A549 (cell line): Measurements from ENCODE around the gene SLC35F4. TPM values are rescaled to one million over a fixed set of nuclear protein-coding genes. Genes with fewer than 3 reads are reported as not detected.

Experiments used
- ATAC-seq, 2 experiments: fragments of 200-7000 bp in 1 of 2; fragments of >200 bp in 1 of 2; cut with Nextera tagmentation in 1 of 2; cut with Tn5 transposase in 1 of 2; 3 replicates each; pipeline versions ENCODE4 v1.8.0 to v1.9.1; 2018 to 2020; ENCODE audit warnings: mild to moderate bottlenecking in 1 of 2, moderate library complexity in 1 of 2
- CTCF ChIA-PET: fragments of 300-600 bp; sonication (Branson Sonifier 250); formaldehyde crosslinking; extraction: SDS; loops from one replicate; lab custom pipeline; 2021; ENCODE audit warnings: antibody characterized with exemption, inconsistent platforms; lab: Yijun Ruan, JAX
- POLR2A ChIA-PET: fragments of 350-600 bp; formaldehyde crosslinking; extraction: SDS; loops from one replicate; lab custom pipeline; 2021; ENCODE audit warnings: antibody characterized with exemption, inconsistent platforms; lab: Yijun Ruan, JAX
- DNase-seq, 2 experiments: peaks; one replicate each; pipeline versions ENCODE4 v3.0.0 to v3.0.0-alpha.2; 2011 to 2016; ENCODE audit warnings: low read depth in 1 of 2, low spot score in 1 of 2
- FAIRE-seq: peaks from 2 replicates; lab custom pipeline; 2011; peaks lifted over from hg19 to GRCh38; lab: Jason Lieb, UNC
- H3K27ac ChIP-seq, 2 experiments: fragments of >200 bp; sonication (Bioruptor Twin); formaldehyde crosslinking; 3 replicates each; pipeline ENCODE4 v1.5.1; 2016 to 2017
- H3K4me1 ChIP-seq: fragments of >200 bp; sonication (Bioruptor Twin); formaldehyde crosslinking; 3 replicates; pipeline ENCODE4 v1.6.1; 2016
- H3K4me2 ChIP-seq: fragments of >200 bp; sonication (Bioruptor Twin); formaldehyde crosslinking; 3 replicates; pipeline ENCODE4 v1.6.1; 2016
- H3K4me3 ChIP-seq: fragments of >200 bp; sonication (Bioruptor Twin); formaldehyde crosslinking; 3 replicates; pipeline ENCODE4 v1.5.1; 2016
- H3K9me3 ChIP-seq: fragments of >200 bp; sonication (Bioruptor Twin); formaldehyde crosslinking; 3 replicates; pipeline ENCODE4 v1.6.1; 2016
- CBX2 ChIP-seq: fragments of 200-600 bp; sonication (generic); IDR thresholded peaks from 2 replicates; pipeline ENCODE4 v1.6.1; 2016; ENCODE audit warnings: low read depth, mild to moderate bottlenecking, borderline replicate concordance
- CBX8 ChIP-seq: fragments of 200-600 bp; sonication (generic); IDR thresholded peaks from 2 replicates; pipeline ENCODE4 v1.6.1; 2016
- CEBPB ChIP-seq, 2 experiments: fragments of >200 bp in 1 of 2; sonication (Bioruptor Twin) in 1 of 2; formaldehyde crosslinking in 1 of 2; IDR thresholded peaks; 2 replicates each; pipeline ENCODE4 v1.6.1; 2012 to 2016
- EHF ChIP-seq: fragments of 250-450 bp; sonication (Bioruptor Pico); IDR thresholded peaks from 2 replicates; pipeline ENCODE4 v1.5.0; 2020; ENCODE audit warnings: mild to moderate bottlenecking
- EHMT2 ChIP-seq: fragments of 200-600 bp; sonication (generic); IDR thresholded peaks from 2 replicates; pipeline ENCODE4 v1.6.1; 2016; ENCODE audit warnings: antibody characterized with exemption, low read depth, mild to moderate bottlenecking, moderate library complexity
- ESRRA ChIP-seq: fragments of 150-350 bp; IDR thresholded peaks from 2 replicates; pipeline ENCODE4 v1.6.1; 2014; ENCODE audit warnings: mild to moderate bottlenecking, low read length, borderline replicate concordance
- FOXS1 ChIP-seq: fragments of 250-450 bp; sonication (Bioruptor Pico); IDR thresholded peaks from 2 replicates; pipeline ENCODE4 v1.5.0; 2020; ENCODE audit warnings: mild to moderate bottlenecking, moderate library complexity
- GATA3 ChIP-seq: IDR thresholded peaks from 2 replicates; pipeline ENCODE4 v1.6.1; 2012; ENCODE audit warnings: borderline replicate concordance
- HOXA7 ChIP-seq: fragments of 250-450 bp; sonication (Bioruptor Pico); IDR thresholded peaks from 2 replicates; pipeline ENCODE4 v1.5.0; 2020; ENCODE audit warnings: mild to moderate bottlenecking, moderate library complexity
- HOXB5 ChIP-seq: fragments of 250-450 bp; sonication (Bioruptor Pico); IDR thresholded peaks from 2 replicates; pipeline ENCODE4 v1.5.0; 2020; ENCODE audit warnings: mild to moderate bottlenecking, moderate library complexity
- KDM5A ChIP-seq: fragments of 200-600 bp; sonication (generic); IDR thresholded peaks from 2 replicates; pipeline ENCODE4 v1.6.1; 2016; ENCODE audit warnings: antibody characterized with exemption, mild to moderate bottlenecking
- MAFK ChIP-seq: fragments of 450-650 bp; IDR thresholded peaks from 2 replicates; pipeline ENCODE4 v1.6.1; 2014; ENCODE audit not compliant: partially characterized antibody
- MAZ ChIP-seq: fragments of 150-350 bp; IDR thresholded peaks from 2 replicates; pipeline ENCODE4 v1.6.1; 2014; ENCODE audit warnings: antibody characterized with exemption, low read depth, low read length, borderline replicate concordance
- MYC ChIP-seq: IDR thresholded peaks from 2 replicates; pipeline ENCODE4 v1.6.1; 2012; ENCODE audit warnings: mild to moderate bottlenecking, inconsistent platforms, low read length, improper control_type of control experiment, borderline replicate concordance
- NFE2L2 ChIP-seq: fragments of 150-350 bp; conservative IDR thresholded peaks from 2 replicates; pipeline ENCODE4 v1.6.1; 2014; ENCODE audit warnings: low read length
- PHF8 ChIP-seq: fragments of 200-600 bp; sonication (generic); IDR thresholded peaks from 2 replicates; pipeline ENCODE4 v1.6.1; 2016; ENCODE audit warnings: low read depth, mild to moderate bottlenecking, antibody characterized with exemption, moderate library complexity, borderline replicate concordance
- POLR2A ChIP-seq: IDR thresholded peaks from 2 replicates; pipeline ENCODE4 v1.6.1; 2012; ENCODE audit warnings: mild to moderate bottlenecking, low read length
- RARB ChIP-seq: fragments of 250-450 bp; sonication (Bioruptor Pico); IDR thresholded peaks from 2 replicates; pipeline ENCODE4 v1.8.0; 2021; ENCODE audit warnings: mild to moderate bottlenecking, moderate library complexity
- RFX5 ChIP-seq: fragments of 450-650 bp; IDR thresholded peaks from 2 replicates; pipeline ENCODE4 v1.7.1; 2014; ENCODE audit warnings: antibody characterized with exemption, mild to moderate bottlenecking, moderate library complexity
- SMC3 ChIP-seq: fragments of >200 bp; sonication (Bioruptor Twin); formaldehyde crosslinking; IDR thresholded peaks from 3 replicates; pipeline ENCODE4 v1.6.1; 2018; ENCODE audit warnings: inconsistent platforms
- SREBF2 ChIP-seq: fragments of 450-650 bp; IDR thresholded peaks from 2 replicates; pipeline ENCODE4 v1.6.1; 2014; ENCODE audit warnings: mild to moderate bottlenecking, moderate library complexity
- TP53 ChIP-seq: fragments of 250-450 bp; sonication (Bioruptor Pico); IDR thresholded peaks from 2 replicates; pipeline ENCODE4 v1.5.0; 2021; ENCODE audit warnings: mild to moderate bottlenecking, moderate library complexity
- ZC3H11A ChIP-seq: fragments of 450-650 bp; IDR thresholded peaks from 2 replicates; pipeline ENCODE4 v1.6.1; 2014; ENCODE audit warnings: antibody characterized with exemption, mild to moderate bottlenecking
- ZFP36 ChIP-seq: fragments of 450-650 bp; IDR thresholded peaks from 2 replicates; pipeline ENCODE4 v1.6.1; 2014; ENCODE audit warnings: borderline replicate concordance; ENCODE audit not compliant: partially characterized antibody
- ZNF302 ChIP-seq: fragments of 250-450 bp; sonication (Bioruptor Pico); IDR thresholded peaks from 2 replicates; pipeline ENCODE4 v1.9.0; 2021; ENCODE audit warnings: inconsistent platforms, mild to moderate bottlenecking, moderate library complexity
- WGBS: methylation state at CpG from one replicate; pipeline ENCODE4 v1.1.6; 2017; ENCODE audit errors: missing lambda C conversion rate; 5-methylcytosine and 5-hydroxymethylcytosine counted together
- polyA plus RNA-seq, 4 experiments: library from polyadenylated mRNA; depleted of rRNA in 3 of 4; stranded (reverse); fragments of >200 nt; fragmentation: RNase III in 1 of 4; extraction: RNeasy Plus Mini Kit Qiagen cat#74134 plus additional on column Dnase treatment in 1 of 4; gene quantifications; 2 replicates in 3 of 4; 3 replicates in 1 of 4; pipeline ENCODE4 v1.2.3, GENCODE V29; 2011 to 2017
- TF ChIP-seq, protein P1 (sequence below): fragments of 250-450 bp; sonication (Bioruptor Pico); IDR thresholded peaks from 2 replicates; pipeline ENCODE4 v1.5.0; 2021; ENCODE audit warnings: mild to moderate bottlenecking, moderate library complexity, borderline replicate concordance
- TF ChIP-seq, protein P2 (sequence below): IDR thresholded peaks from 2 replicates; pipeline ENCODE4 v1.6.1; 2012

Gene SLC35F4
- polyA plus RNA-seq, 2 of the 4 experiments (the other 2 are of a cell fraction), result not detected

DNA sequence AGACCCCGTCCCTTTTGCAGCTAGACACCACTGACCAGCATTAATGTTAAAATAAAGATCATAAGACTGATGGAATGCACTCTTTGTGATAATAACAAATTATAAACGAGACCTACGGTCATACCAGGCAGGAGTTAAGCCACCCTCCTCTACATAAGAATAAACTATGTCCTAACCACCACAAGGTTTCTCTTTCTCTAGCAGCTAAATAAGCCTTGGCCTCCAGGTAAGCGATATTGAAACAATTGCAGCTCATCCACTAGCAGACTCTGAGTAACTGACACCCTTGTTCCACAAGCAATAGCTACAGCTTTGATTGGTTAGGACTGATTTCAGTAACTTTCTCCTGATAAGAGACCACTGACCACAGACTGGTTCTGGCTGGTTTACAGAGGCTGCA lies 228.0 kb downstream of the SLC35F4 start:
- POLR2A ChIA-PET, result no interaction called here

DNA sequence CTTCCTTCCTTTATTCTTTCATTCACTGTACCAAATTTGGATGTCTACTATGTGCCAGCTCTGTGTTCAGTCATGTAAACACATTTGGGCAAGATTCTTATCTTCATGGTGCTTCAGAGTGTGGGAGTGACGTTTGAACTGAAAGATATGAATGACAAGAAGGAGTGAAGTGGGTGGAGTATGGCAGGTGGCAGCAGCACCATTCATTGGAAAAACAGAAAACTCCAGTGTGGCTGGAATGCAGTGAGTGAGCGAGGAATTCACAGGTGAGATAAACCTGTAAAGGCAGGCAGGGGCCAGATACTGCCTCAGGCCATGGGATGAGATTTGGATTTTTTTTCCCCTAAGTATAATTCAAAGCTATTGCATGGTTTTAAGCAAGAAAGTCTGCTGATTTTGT lies 231.6 kb downstream of the SLC35F4 start:
- no peak overlapping the region for H3K4me3 ChIP-seq
- no peak overlapping the region for H3K4me2 ChIP-seq
- POLR2A ChIA-PET, result no interaction called here
- H3K27ac ChIP-seq, result no peak overlapping the region
- FAIRE-seq, result no peak
- CTCF ChIA-PET, result no interaction called here
- H3K4me1 ChIP-seq, result no peaks in the 10 kb centered on the region
- DNase-seq, result no peak
- H3K9me3 ChIP-seq, result no peaks in the 10 kb centered on the region
- no peak for ATAC-seq
- WGBS, result 7% methylated on average over 2 of the region's 2 CpGs
- TF ChIP-seq, protein P1, sequence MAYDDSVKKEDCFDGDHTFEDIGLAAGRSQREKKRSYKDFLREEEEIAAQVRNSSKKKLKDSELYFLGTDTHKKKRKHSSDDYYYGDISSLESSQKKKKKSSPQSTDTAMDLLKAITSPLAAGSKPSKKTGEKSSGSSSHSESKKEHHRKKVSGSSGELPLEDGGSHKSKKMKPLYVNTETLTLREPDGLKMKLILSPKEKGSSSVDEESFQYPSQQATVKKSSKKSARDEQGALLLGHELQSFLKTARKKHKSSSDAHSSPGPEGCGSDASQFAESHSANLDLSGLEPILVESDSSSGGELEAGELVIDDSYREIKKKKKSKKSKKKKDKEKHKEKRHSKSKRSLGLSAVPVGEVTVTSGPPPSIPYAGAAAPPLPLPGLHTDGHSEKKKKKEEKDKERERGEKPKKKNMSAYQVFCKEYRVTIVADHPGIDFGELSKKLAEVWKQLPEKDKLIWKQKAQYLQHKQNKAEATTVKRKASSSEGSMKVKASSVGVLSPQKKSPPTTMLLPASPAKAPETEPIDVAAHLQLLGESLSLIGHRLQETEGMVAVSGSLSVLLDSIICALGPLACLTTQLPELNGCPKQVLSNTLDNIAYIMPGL (CRISPR knock-in tag), result no peak
- no peak for TF ChIP-seq GATA3
- TF ChIP-seq PHF8, result no peak
- TF ChIP-seq HOXB5 (CRISPR knock-in tag), result no peak
- TF ChIP-seq FOXS1 (CRISPR knock-in tag), result no peak
- no peak for TF ChIP-seq MAZ
- no peak for TF ChIP-seq ZNF302
- TF ChIP-seq ZC3H11A, result no peak
- TF ChIP-seq EHMT2, result no peak
- TF ChIP-seq ZFP36, result no peak
- TF ChIP-seq RFX5, result no peak
- TF ChIP-seq NFE2L2, result no peak
- TF ChIP-seq, protein P2, sequence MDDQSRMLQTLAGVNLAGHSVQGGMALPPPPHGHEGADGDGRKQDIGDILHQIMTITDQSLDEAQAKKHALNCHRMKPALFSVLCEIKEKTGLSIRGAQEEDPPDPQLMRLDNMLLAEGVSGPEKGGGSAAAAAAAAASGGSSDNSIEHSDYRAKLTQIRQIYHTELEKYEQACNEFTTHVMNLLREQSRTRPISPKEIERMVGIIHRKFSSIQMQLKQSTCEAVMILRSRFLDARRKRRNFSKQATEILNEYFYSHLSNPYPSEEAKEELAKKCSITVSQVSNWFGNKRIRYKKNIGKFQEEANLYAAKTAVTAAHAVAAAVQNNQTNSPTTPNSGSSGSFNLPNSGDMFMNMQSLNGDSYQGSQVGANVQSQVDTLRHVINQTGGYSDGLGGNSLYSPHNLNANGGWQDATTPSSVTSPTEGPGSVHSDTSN, result no peak
- TF ChIP-seq MYC, result no peak
- TF ChIP-seq MAFK, result no peak
- TF ChIP-seq HOXA7, result no peak
- no peak for TF ChIP-seq EHF (CRISPR knock-in tag)
- TF ChIP-seq KDM5A, result no peak

More for the DNA sequence above, 228.0 kb downstream of the SLC35F4 start:
- no peak overlapping the region for H3K27ac ChIP-seq
- ATAC-seq (no peak), FAIRE-seq (no peak), DNase-seq (no peak)
- no peak overlapping the region for H3K4me2 ChIP-seq
- 4% methylated on average over 4 of the region's 4 CpGs for WGBS
- no peak for TF ChIP-seq SREBF2
- TF ChIP-seq CEBPB (IDR thresholded peaks at IDR 0.05), result no peak
- no peak for TF ChIP-seq RARB (CRISPR knock-in tag)
- TF ChIP-seq CBX2, result no peak
- no peak for TF ChIP-seq ZC3H11A
- no peak for TF ChIP-seq PHF8
- TF ChIP-seq ESRRA, result no peak
- TF ChIP-seq CBX8, result no peak
- TF ChIP-seq POLR2A, result no peak
- no peak for TF ChIP-seq RFX5
- CTCF ChIA-PET, result interaction anchor here (0.5 to 1.2 kb wide), 2 partner anchors 14 to 36 kb away, joined by 3 to 4 read pairs; no protein-coding TSS in a partner anchor
- H3K4me3 ChIP-seq, result no peak overlapping the region
- no peaks in the 10 kb centered on the region for H3K4me1 ChIP-seq
- H3K9me3 ChIP-seq, result no peaks in the 10 kb centered on the region

DNA sequence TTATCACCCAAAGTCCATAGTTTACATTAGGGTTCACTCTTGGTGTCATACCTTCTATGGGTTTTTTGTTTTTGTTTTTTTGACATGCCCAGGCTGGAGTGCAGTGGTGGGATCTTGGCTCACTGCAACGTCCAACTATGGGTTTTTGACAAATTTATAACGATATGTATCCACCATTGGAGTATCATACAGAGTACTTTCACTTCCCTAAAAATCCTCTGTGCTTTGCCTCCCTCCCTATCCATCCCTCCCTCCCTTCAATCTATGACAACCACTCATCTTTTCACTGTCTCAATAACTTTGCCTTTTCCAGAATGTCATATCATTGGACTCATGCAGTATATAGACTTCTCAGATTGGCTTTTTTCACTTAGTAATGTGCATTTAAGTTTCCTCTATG lies 233.2 kb downstream of the SLC35F4 start:
- H3K9me3 ChIP-seq, result no peaks in the 10 kb centered on the region
- H3K4me3 ChIP-seq, result no peak overlapping the region
- CTCF ChIA-PET, result no interaction called here
- no peak for TF ChIP-seq NFE2L2
- no peak for TF ChIP-seq SMC3
- no peak for TF ChIP-seq ZC3H11A
- TF ChIP-seq TP53 (CRISPR knock-in tag), result no peak
- no peak for TF ChIP-seq MAFK
- POLR2A ChIA-PET, result no interaction called here
- DNase-seq (no peak), FAIRE-seq (no peak), ATAC-seq (no peak)
- WGBS, result 2% methylated on average over 2 of the region's 2 CpGs
- no peak overlapping the region for H3K4me2 ChIP-seq
- no peaks in the 10 kb centered on the region for H3K4me1 ChIP-seq
- H3K27ac ChIP-seq, result no peak overlapping the region
